ENCODE measurements around the gene PSMA8.
"Not testable (repeated sequence)": the region's sequence is repeated elsewhere in the genome, so short reads cannot be mapped to it uniquely, and the experiment has no call there.

PSMA8 gene

DNA sequence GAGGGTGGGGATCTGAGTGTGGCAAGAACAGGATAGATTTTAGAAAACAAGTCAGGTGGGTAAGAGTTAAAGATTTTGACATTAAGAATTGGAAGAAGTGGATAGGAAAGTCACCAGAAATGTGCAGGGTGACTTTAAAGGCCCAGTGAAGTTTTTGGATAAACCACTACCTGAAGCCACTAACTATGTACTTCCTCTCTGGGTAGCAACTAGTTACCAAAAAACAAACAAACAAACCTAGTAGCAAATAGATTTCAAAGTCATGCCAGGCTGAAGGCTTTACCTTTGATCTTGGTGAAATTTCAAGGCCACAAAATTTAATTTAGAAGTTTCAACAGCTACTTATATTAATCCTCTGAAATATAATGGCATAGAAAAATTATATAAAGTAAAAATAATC lies 42.5 kb downstream of the PSMA8 start:
- DNase-seq: no peak

- no peak for DNase-seq
Measured at GRCh38 chr18:26181343-26181826, 47.7 kb downstream of the PSMA8 start.

- no peak for DNase-seq
Measured at GRCh38 chr18:26183395-26184112, 49.9 kb downstream of the PSMA8 start.

DNA sequence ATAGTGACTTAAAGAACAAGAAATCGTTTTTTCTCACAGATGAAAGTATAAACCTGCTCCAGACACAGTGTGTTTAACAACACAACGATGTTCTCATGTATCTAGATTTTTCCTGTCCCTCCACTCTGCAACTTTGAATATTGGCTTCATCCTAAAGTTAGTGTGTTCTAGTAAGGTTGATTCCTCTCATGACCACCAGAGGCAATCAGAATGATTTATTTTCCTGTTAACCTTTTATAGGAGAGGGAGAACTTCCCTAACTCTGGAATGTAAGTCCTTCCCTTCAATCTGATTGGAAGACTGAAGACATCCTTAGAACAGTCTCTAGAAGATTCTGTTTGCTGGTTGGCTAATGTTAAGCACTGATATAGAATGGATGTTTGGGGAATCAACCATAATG lies 51.6 kb downstream of the PSMA8 start:
- no peak for DNase-seq

- no peak for DNase-seq
Measured at GRCh38 chr18:26190506-26190905, 56.8 kb downstream of the PSMA8 start.

DNA sequence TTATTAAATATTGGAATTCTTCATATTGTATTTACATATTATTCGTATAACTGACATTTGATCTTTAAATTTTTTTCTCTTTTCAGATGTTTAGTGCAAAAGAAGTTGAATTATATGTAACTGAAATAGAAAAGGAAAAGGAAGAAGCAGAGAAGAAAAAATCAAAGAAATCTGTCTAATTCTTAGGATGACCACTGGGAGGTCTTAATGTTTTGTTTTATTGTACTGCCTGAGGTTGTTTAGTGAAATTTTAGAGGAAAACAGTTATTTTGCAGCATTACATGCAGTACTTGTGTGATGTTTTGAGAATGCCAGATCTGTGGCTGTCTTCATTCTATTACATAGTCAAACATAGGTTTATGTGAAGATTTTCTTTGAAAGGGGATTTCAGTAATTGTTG lies 58.6 kb downstream of the PSMA8 start:
- DNase-seq: no peak

GRCh38 chr18:26196605-26197004 lies 62.9 kb downstream of the PSMA8 start:
- no peak for DNase-seq

GRCh38 chr18:26202001-26202400 lies 68.3 kb downstream of the PSMA8 start:
- not testable (repeated sequence) for DNase-seq

- no peak for DNase-seq
Measured at GRCh38 chr18:26205318-26205717, 71.6 kb downstream of the PSMA8 start.

DNA sequence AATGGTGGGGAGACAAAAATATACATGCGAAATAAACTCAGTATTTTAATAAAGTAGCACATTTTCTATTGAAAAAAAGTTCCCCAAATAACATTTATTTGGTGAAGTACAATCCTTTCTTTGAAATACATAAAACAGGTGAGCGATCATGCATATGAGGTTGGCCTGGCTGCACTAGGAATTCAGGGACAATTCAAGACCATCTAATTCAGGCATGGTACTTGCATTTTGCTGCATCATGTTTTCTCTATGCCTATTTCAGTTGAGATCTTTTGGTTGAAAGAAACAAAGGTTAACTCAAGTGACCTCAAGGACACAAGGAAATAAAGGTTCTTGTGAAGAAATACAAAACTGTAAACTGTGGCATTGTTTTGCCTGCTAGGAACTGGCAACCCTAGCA lies 72.8 kb downstream of the PSMA8 start:
- no peak for DNase-seq

GRCh38 chr18:26207937-26208336 lies 74.3 kb downstream of the PSMA8 start:
- DNase-seq: no peak

DNA sequence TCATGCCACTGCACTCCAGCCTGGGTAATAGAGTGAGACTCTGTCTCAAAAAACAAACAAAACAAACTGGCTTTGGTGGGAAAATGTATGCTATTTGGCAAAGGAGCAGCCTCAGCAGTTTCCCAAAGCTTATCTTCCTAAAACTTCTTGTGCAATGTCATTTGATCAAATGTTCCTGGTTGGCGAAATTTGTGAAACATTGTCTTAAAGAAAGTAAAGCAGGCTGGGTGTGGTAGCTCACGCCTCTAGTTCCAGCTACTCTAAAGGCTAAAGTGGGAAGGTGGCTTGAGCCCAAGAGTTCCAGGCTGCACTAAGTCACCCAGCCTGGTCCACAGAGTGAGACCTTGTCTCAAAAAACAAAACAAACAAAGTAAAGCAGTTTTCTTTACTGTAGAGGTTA lies 75.3 kb downstream of the PSMA8 start:
- no peak for DNase-seq

DNA sequence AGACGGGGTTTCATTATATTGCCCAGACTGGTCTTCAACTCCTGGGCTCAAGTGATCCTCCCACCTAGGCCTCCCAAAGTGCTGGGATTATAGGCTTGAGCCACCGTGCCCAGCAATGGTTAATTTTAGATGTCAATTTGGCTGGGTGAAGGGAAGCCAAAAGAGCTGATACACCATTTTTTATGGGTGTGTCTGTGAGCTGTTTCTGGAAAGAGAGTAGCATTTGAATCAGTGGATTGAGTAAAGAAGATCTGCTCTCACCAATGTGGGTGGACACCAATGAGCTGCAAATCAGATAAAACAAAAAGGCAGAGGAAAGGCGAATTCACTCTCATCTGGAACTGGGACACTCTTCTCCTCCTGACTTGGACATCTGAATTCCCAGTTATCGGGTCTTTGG lies 76.5 kb downstream of the PSMA8 start:
- no peak for DNase-seq

DNA sequence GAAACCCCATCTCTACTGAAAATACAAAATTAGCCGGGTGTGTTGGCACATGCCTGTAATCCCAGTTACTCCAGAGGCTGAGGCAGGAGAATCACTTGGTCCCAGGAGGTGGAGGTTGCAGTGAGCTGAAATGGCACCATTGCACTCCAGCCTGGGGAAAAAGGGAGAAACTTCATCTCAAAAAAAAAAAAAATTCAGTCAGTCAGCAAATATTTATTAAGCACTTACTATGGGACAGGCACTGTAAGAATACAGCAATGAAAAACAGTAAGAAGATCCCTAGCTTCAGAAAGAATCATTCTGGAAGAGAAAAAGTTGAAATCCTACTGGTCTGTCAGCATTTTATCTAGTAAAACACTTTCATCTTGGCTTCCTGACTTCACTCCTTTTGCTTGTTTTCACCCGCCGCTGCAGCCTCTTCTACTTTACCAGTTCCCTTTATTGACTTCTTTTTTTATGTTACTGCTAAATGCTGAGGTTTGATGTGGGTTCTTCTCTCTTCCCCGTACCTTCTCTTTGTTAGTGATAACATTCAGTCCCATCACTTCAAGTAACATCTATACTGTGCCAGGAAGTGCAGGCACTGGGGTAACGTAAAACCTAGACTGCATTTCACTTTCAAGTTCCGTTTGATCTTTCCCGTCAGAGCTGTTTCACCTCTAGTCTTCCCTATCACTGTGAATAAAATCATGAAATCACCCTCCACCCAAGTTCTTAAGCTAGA lies 81.7 kb downstream of the PSMA8 start:
- no peak for DNase-seq

DNA sequence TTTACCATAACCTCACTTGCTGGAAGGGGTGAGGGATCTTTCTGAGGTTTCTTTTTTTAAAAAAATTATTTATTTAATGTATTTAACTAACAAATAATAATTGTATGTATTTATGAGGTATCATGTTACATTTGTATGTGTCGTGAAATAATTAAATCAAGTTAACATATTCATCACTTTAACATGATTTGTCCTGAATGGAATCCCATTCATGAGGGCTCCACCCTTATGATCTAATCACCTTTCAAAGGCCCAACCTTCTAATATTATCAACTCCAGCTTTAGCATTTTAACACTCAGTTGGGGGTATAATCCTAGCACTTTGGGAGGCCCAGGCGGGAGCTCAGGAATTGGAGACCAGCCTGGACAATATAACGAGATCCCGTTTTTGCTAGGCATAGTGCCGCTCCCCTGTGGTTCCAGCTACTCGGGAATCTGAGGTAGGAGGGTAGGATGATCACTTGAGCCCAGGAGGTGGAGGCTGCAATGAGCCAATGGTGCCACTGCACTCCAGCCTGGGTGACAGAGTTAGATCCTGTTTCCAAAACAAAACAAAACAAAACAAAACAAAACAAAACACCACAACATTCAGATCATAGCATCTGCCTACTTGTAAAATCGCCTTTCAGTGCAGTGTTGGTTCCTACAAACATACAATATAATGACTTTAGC lies 91.5 kb downstream of the PSMA8 start:
- DNase-seq: no peak

GRCh38 chr18:26225915-26226228 lies 92.2 kb downstream of the PSMA8 start:
- DNase-seq: no peak

DNA sequence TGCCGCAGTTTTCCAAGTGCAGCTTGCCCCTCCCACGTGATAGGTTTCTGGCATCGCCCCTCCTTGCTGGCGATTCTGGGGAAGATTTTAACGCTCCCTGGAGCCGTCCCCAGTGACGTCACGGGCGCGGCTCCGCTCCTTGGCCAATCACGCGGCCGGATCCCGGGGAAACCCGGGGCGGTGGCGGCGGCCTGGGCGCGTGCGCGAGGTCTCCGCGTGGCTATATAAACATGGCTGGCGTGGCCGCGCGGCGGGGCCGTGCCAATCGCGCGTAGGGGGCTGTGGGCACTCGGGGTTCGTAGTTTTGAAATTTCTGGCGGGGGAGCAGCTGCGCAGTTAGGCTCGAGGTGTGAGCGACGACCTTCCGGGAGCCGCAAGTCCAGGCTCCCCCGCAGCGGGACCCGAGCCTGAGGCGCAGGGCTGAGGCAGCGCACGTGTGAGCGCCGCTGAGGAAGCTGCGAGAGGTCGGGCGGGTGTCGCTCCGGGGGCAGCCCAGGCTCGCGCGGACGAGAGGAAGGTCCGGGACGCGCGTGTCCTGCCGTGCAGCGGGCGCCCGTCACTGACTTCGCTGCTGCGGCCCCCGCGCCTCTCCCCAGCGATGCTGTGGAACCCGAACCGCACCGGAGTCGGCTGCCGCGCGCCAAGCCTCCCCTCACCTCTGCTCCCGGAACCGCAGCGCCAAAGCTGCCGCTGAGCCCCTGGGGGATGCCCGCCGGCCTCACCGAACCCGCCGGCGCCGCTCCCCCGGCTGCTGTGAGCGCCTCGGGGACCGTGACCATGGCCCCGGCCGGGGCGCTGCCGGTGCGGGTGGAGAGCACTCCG lies 92.8 kb downstream of the PSMA8 start, which contains the start of gene TAF4B:
TAF4B (plus strand) TSS at position 217 of the 822 bp plus-strand sequence; CDS start at position 706, 489 bp downstream.
- peak; percentile 93 for DNase-seq

GRCh38 chr18:26227051-26227670 lies 93.5 kb downstream of the PSMA8 start:
- DNase-seq: peak; percentile 22

GRCh38 chr18:26228562-26229260 lies 95.0 kb downstream of the PSMA8 start:
- no peak for DNase-seq

DNA sequence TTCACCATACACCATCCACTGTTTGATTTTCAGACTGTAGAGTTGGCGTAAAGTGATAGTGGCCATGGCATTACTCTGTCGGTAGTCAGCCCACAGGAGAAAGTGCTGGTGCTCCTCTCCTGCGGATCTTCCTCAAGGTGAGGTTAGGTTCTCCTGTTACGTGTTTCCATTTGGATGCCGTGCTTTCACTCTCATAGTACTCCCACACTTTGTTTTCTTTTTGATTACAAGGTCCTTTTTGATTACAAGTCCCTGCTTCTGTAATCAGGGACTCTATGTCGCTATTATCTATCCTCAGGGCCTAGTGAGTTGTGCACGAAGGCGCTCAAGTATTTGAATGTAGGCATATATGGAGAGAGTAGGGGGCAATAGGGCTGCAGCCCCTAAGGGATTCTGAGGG lies 96.8 kb downstream of the PSMA8 start:
- no peak for DNase-seq

GRCh38 chr18:26233208-26233607 lies 99.5 kb downstream of the PSMA8 start:
- no peak for DNase-seq

- DNase-seq: not testable (repeated sequence)
Measured at GRCh38 chr18:26237363-26237762, 103.7 kb downstream of the PSMA8 start.
